Measurements from ENCODE around the gene ERFE. TPM values are rescaled to one million over a fixed set of nuclear protein-coding genes. Genes with fewer than 3 reads are reported as not detected.

ERFE gene
- total and polyA plus RNA-seq, 9 of the 15 experiments (the other 6 are each of a cell fraction or from before 2014, with no cell fraction given) = 0.55 to 8.2 (median 3.7) TPM

DNA sequence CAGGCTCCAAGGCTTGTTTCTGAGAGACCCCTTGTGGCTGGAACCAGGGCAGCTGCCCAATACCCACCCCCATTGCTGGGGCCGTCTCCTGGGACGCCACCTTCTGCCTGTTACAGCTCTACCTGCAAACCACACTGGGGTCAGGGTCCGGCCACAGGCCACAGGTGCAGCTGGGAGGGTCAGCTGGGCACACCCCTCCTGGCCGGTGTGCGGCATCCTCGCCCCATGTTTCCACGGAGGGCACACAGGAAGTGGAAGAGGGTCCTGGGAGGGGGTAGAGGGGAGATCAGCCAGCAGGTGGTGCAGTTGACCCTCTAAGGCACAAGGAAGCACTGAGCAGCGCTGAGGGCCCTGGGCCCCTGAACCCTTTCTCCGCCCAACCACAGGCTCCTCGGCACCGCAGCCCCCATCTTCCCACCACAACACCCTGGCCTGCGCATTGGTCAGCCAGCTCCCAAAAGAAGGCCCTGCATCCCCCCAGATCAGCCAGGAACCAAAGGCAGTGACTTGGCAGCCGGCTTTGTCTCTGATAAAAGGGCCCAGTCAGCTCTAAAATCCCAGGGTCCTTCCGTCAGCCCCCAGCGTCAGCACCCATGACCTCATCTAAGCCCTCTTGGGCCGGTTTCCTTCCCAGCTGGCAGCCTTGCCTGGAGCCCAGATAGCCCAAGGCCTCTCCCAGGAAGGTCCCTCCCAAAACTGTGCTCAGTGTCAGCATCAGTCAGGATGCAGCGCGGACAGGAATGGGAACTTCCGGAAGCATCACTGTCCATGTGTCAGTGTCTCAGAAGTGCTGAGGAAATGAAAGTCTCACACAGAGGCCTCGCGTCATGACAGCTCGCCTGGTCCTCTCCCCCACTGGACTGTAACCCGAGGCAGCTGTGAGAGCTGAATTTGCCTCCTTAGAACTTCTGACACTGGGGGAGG is 1.7 kb downstream of the ERFE start:
- WGBS (ENCODE audit: insufficient coverage, low coverage, missing lambda C conversion rate) = 61% methylated on average over 4 of the region's 23 CpGs
- Histone ChIP-seq H3K27me3 (ENCODE audit: control insufficient read depth in 2 of 2, insufficient read depth in 2 of 2, low read length in 2 of 2) (no peaks in the 10 kb centered on the region), H3K9me1 (ENCODE audit: control insufficient read depth, insufficient read depth, low read length) (no peaks in the 10 kb centered on the region), H2AFZ (ENCODE audit: low read depth, low read length) (no peak overlapping the region), H3K4me2 (ENCODE audit: insufficient read depth, low read length) (no peak overlapping the region; the same call in 1 of the 2 replicates), H3K9ac (ENCODE audit: insufficient read depth in 1 of 2, low read depth in 2 of 2, low read length in 2 of 2) (peak overlapping the region in 1 of 2 experiments; percentile 91; a peak in 1 of 4 replicates), H3K27ac (ENCODE audit: extremely low read depth, low read depth, low read length) (no peak overlapping the region), H3K9me3 (replicated peaks; ENCODE audit: control insufficient read depth, insufficient read depth, low read depth, low read length) (no peaks in the 10 kb centered on the region), H4K20me1 (replicated peaks; ENCODE audit: control insufficient read depth, insufficient read depth, low read length) (no peaks in the 10 kb centered on the region), H3K4me3 (no peak overlapping the region), H3K4me1 (replicated peaks in 1 of 2; ENCODE audit: control insufficient read depth in 2 of 2, insufficient read depth in 2 of 2, low read length in 2 of 2) (peaks cover 0 to 52% of the 10 kb centered on the region in 2 experiments; a peak in 2 of 5 replicates), H3K79me2 (ENCODE audit: control insufficient read depth, insufficient read depth, low read length) (no peaks in the 10 kb centered on the region), H3K36me3 (ENCODE audit: control insufficient read depth, insufficient read depth, low read length) (no peaks in the 10 kb centered on the region)
- in situ Hi-C loops (cut with MboI) = no loop called here
- FAIRE-seq (no peak), DNase-seq (ENCODE audit: extremely low read depth in 1 of 4, low spot score in 3 of 4) (peak; percentile 30 to 54 (median 42)), ATAC-seq (peak; percentile 83)
- CTCF ChIA-PET (ENCODE audit: low intra/inter-chr PET ratio) = interaction anchor here (0.8 to 3.2 kb wide), 3 partner anchors 82 to 103 kb away, joined by 3 to 21 read pairs (median 3); no protein-coding TSS in a partner anchor
- POLR2A ChIA-PET = interaction anchor here (0.5 to 1.6 kb wide), 3 partner anchors 7 to 868 kb away, joined by 3 to 5 read pairs (median 4); no protein-coding TSS in a partner anchor
- no TSS peak for BruUV-seq (replicated peaks)
- intact Hi-C loops (cut with micrococcal nuclease) = loop anchor here (1.0 kb wide), 1 partner anchor 103 kb away; no protein-coding TSS in a partner anchor
- TF ChIP-seq RAD51 (IDR thresholded peaks at IDR 0.05; ENCODE audit: borderline replicate concordance, low read depth) = no peak
- no peak for TF ChIP-seq ZNF324 (CRISPR knock-in tag; IDR thresholded peaks at IDR 0.05)
- no peak for TF ChIP-seq HSF4 (CRISPR knock-in tag; IDR thresholded peaks at IDR 0.05; ENCODE audit: borderline replicate concordance)
- TF ChIP-seq TEAD1 (CRISPR knock-in tag; IDR thresholded peaks at IDR 0.05) = no peak
- TF ChIP-seq ZEB2 (IDR thresholded peaks at IDR 0.05) = no peak
- TF ChIP-seq FOXA1 (IDR thresholded peaks at IDR 0.05; ENCODE audit: borderline replicate concordance) = no peak
- TF ChIP-seq SMARCB1 (IDR thresholded peaks at IDR 0.05; ENCODE audit: insufficient read length, low read depth) = no peak
- 0 out of 2 replicates have a peak, but pooled peaks have one; percentile 26 for TF ChIP-seq SMC3 (conservative IDR thresholded peaks at IDR 0.05; ENCODE audit: insufficient read depth, low read depth, low read length)
- TF ChIP-seq, protein P1, sequence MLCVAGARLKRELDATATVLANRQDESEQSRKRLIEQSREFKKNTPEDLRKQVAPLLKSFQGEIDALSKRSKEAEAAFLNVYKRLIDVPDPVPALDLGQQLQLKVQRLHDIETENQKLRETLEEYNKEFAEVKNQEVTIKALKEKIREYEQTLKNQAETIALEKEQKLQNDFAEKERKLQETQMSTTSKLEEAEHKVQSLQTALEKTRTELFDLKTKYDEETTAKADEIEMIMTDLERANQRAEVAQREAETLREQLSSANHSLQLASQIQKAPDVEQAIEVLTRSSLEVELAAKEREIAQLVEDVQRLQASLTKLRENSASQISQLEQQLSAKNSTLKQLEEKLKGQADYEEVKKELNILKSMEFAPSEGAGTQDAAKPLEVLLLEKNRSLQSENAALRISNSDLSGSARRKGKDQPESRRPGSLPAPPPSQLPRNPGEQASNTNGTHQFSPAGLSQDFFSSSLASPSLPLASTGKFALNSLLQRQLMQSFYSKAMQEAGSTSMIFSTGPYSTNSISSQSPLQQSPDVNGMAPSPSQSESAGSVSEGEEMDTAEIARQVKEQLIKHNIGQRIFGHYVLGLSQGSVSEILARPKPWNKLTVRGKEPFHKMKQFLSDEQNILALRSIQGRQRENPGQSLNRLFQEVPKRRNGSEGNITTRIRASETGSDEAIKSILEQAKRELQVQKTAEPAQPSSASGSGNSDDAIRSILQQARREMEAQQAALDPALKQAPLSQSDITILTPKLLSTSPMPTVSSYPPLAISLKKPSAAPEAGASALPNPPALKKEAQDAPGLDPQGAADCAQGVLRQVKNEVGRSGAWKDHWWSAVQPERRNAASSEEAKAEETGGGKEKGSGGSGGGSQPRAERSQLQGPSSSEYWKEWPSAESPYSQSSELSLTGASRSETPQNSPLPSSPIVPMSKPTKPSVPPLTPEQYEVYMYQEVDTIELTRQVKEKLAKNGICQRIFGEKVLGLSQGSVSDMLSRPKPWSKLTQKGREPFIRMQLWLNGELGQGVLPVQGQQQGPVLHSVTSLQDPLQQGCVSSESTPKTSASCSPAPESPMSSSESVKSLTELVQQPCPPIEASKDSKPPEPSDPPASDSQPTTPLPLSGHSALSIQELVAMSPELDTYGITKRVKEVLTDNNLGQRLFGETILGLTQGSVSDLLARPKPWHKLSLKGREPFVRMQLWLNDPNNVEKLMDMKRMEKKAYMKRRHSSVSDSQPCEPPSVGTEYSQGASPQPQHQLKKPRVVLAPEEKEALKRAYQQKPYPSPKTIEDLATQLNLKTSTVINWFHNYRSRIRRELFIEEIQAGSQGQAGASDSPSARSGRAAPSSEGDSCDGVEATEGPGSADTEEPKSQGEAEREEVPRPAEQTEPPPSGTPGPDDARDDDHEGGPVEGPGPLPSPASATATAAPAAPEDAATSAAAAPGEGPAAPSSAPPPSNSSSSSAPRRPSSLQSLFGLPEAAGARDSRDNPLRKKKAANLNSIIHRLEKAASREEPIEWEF (CRISPR knock-in tag; IDR thresholded peaks at IDR 0.05) = no peak
- peak in 1 of 2 experiments; percentile 35; a peak in 1 of 4 replicates for TF ChIP-seq MAZ (CRISPR knock-in tag; conservative IDR thresholded peaks at IDR 0.05 in 1 of 2, IDR thresholded peaks at IDR 0.05 in 1 of 2)
- TF ChIP-seq CCAR2 (IDR thresholded peaks at IDR 0.05; ENCODE audit: low read depth, low read length) = no peak
- TF ChIP-seq C11orf30 (IDR thresholded peaks at IDR 0.05; ENCODE audit: low read depth) = 0 out of 2 replicates have a peak, but pooled peaks have one; percentile 24
- TF ChIP-seq ZNF316 (IDR thresholded peaks at IDR 0.05) = peak; percentile 44; the same call in 1 of the 2 replicates
- no peak for TF ChIP-seq DMBX1 (CRISPR knock-in tag; IDR thresholded peaks at IDR 0.05; ENCODE audit: borderline replicate concordance)
- TF ChIP-seq NFE2L1 (tag; IDR thresholded peaks at IDR 0.05; ENCODE audit: borderline replicate concordance, low read depth) = no peak
- no peak for TF ChIP-seq BRF1 (IDR thresholded peaks at IDR 0.05; ENCODE audit: borderline replicate concordance, extremely low read depth, insufficient read length)

Measured in K562 (cell line).